Measurements from ENCODE around the gene ROBO1. TPM values are rescaled to one million over a fixed set of nuclear protein-coding genes. Genes with fewer than 3 reads are reported as not detected.
"Not testable (repeated sequence)": the region's sequence is repeated elsewhere in the genome, so short reads cannot be mapped to it uniquely, and the experiment has no call there.

The ROBO1 gene
- total RNA-seq, 4 donors from 2014 or later, result 8.6 to 26.3 (median 16.6) TPM

DNA sequence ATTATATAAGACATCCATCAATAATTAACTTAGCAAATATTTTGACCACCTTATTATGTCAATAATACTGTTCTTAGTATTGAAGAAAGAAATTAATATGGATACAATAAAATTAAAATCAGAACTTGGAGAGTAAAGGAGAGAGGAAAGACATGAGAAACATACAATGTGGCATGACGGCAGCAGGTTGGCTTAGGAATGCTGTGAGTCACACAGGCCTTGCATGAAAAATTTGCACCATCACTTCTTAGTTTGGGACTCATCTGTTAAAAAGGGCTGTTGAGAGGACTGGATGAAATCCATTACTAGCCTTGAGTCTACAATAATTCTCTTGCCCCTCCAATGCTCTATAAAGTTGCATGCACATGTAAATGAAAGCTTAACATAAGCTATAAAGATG is 880.8 kb downstream of the ROBO1 start:
- H3K27ac ChIP-seq, result no peak overlapping the region
- DNase-seq, result no peak
- TF ChIP-seq POLR2A (IDR thresholded peaks at IDR 0.05), result no peak
- TF ChIP-seq, protein P1, sequence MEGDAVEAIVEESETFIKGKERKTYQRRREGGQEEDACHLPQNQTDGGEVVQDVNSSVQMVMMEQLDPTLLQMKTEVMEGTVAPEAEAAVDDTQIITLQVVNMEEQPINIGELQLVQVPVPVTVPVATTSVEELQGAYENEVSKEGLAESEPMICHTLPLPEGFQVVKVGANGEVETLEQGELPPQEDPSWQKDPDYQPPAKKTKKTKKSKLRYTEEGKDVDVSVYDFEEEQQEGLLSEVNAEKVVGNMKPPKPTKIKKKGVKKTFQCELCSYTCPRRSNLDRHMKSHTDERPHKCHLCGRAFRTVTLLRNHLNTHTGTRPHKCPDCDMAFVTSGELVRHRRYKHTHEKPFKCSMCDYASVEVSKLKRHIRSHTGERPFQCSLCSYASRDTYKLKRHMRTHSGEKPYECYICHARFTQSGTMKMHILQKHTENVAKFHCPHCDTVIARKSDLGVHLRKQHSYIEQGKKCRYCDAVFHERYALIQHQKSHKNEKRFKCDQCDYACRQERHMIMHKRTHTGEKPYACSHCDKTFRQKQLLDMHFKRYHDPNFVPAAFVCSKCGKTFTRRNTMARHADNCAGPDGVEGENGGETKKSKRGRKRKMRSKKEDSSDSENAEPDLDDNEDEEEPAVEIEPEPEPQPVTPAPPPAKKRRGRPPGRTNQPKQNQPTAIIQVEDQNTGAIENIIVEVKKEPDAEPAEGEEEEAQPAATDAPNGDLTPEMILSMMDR (IDR thresholded peaks at IDR 0.05), result no peak
- intact Hi-C loops (cut with DNase I), result no loop called here
- no peaks in the 10 kb centered on the region for H3K4me1 ChIP-seq
- H3K9me3 ChIP-seq, result no peaks in the 10 kb centered on the region
- 94 to 98% methylated on average over 1 of the region's 1 CpG for WGBS, 2 donors
- H3K4me3 ChIP-seq (replicated peaks in 1 of 3), result no peak overlapping the region
- H3K36me3 ChIP-seq, result no peaks in the 10 kb centered on the region
- no peaks in the 10 kb centered on the region for H3K27me3 ChIP-seq

DNA sequence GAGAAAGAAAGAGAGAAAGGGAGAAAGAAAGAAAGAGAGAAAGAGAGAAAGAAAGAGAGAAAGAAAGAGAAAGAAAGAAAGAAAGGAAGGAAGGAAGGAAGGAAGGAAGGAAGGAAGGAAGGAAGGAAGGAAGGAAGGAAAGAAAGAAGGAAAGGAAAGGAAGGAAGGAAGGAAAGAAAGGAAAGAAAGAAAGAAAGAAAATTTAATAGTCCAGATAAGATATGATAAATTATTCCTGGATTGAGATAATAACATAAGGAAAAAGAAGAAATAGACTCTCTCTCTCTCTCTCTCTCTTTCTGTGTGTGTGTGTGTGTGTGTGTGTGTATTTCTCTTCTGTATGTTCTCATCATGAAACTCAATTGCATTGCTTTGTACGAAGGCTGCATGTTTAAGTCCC is 883.2 kb downstream of the ROBO1 start:
- H3K4me3 ChIP-seq (replicated peaks in 1 of 3); H3K9me3 ChIP-seq; H3K27ac ChIP-seq; H3K36me3 ChIP-seq; H3K27me3 ChIP-seq; intact Hi-C loops (cut with DNase I); H3K4me1 ChIP-seq; DNase-seq: not testable (repeated sequence)
- 77 to 84% methylated on average over 1 of the region's 1 CpG for WGBS, 2 donors

DNA sequence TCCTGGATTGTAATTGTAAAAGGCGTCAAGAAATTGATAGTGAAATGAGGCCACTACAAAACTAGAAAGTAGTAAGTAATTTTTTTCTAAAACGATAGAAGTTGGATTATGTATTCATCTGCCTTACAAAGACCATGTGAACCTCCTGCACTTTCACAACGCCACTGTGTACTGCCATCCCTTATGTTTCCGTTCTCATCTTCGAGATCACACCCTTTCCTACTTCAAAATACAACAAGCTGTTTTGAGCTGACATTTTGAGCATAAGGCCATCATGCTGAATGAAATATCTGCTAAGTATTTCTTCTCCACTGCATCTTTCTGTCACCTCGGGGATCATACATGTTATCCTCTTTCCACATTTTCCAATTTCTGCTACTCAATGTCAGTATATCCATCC is 885.5 kb downstream of the ROBO1 start:
- no peak for TF ChIP-seq POLR2A (IDR thresholded peaks at IDR 0.05)
- TF ChIP-seq, protein P1 (IDR thresholded peaks at IDR 0.05), result no peak
- Histone ChIP-seq H3K27me3 (no peaks in the 10 kb centered on the region), H3K27ac (no peak overlapping the region), H3K4me1 (no peaks in the 10 kb centered on the region), H3K36me3 (no peaks in the 10 kb centered on the region), H3K4me3 (replicated peaks in 1 of 3) (no peak overlapping the region), H3K9me3 (no peaks in the 10 kb centered on the region)
- no peak for DNase-seq
- intact Hi-C loops (cut with DNase I), result no loop called here
- WGBS, 2 donors, result 95% methylated on average over 6 of the region's 6 CpGs

DNA sequence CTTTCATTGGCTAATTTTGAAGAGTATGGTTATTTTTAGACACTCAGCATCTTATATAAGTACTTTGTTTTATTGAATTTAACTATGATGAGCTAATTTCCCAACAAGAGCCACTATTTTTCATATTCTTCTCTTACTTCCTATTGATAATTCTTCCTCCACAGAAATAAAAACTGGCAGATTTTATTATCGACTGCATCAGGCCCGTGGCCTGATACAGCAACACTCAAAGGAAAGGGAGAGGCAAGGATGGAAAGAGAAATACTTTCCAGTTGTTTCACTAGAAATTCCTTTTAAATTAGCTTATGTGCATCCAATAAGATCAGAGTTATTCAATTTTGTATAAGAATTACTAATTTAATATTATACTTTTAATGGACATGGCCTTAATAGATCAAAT is 886.3 kb downstream of the ROBO1 start:
- no peaks in the 10 kb centered on the region for H3K27me3 ChIP-seq

DNA sequence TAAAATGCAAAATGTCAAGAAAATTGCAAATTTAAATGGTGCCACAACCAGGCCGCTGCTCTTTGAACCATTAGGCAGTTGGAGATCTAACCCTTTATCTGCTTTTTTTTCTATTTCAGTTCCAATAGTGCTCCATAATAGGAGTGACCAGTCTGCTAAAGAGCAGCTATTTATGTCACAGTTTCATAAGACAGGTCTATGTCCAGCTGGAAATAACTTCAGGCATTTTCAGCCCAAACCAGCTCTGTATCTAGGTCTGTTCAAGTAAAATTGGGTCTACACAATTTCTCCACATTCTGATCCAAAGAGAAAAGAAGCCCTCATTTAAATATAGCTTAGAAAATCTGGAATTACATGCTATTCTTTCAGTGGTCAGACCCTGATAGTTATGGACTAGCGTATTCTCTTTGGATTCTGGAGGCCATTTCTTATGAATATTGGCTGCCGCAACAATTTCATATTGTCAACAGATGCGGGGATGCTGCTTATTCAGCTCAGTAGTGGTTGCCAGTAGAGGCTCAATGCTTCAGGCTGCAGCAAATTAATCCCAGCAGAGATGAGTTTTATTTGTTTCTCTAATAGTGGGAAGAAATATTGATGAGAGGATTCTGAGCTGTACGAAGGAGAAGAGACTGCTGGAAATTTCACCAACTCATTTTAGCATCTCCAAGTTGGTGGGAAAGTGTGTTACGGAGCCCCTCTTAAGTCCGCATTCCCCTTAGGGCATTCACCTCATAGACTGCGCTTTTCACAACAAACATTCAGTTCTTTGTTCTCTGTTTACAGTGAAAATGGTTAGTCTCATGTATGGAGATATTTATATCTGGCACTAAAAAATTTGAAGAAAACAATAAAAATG is 887.0 kb downstream of the ROBO1 start:
- no peak for TF ChIP-seq POLR2A (IDR thresholded peaks at IDR 0.05)
- TF ChIP-seq, protein P1 (IDR thresholded peaks at IDR 0.05), result no peak
- WGBS, 2 donors, result 81 to 87% methylated on average over 8 of the region's 8 CpGs
- Histone ChIP-seq H3K36me3 (no peaks in the 10 kb centered on the region), H3K27me3 (no peaks in the 10 kb centered on the region), H3K27ac (no peak overlapping the region), H3K4me3 (replicated peaks in 1 of 3) (no peak overlapping the region), H3K9me3 (no peaks in the 10 kb centered on the region), H3K4me1 (no peaks in the 10 kb centered on the region)
- DNase-seq, result no peak
- intact Hi-C loops (cut with DNase I), result no loop called here

More for the DNA sequence above, 886.3 kb downstream of the ROBO1 start:
- no peak for DNase-seq
- Histone ChIP-seq H3K9me3 (no peaks in the 10 kb centered on the region), H3K4me3 (replicated peaks in 1 of 3) (no peak overlapping the region), H3K4me1 (no peaks in the 10 kb centered on the region), H3K27ac (no peak overlapping the region), H3K36me3 (no peaks in the 10 kb centered on the region)
- TF ChIP-seq, protein P1 (IDR thresholded peaks at IDR 0.05), result no peak
- TF ChIP-seq POLR2A (IDR thresholded peaks at IDR 0.05), result no peak
- 80 to 82% methylated on average over 2 of the region's 2 CpGs for WGBS, 2 donors
- intact Hi-C loops (cut with DNase I), result no loop called here

Measured in thyroid gland (tissue), 4 donors.